HG03457 (cell line): ENCODE measurements around the gene ADAMTS3.

Source experiments
- ATAC-seq: cut with Tn5 transposase; IDR thresholded peaks from one replicate; pipeline ENCODE4 v1.9.1; 2021; ENCODE audit warnings: moderate number of reproducible peaks; ENCODE audit not compliant: unreplicated experiment

ADAMTS3 gene

DNA sequence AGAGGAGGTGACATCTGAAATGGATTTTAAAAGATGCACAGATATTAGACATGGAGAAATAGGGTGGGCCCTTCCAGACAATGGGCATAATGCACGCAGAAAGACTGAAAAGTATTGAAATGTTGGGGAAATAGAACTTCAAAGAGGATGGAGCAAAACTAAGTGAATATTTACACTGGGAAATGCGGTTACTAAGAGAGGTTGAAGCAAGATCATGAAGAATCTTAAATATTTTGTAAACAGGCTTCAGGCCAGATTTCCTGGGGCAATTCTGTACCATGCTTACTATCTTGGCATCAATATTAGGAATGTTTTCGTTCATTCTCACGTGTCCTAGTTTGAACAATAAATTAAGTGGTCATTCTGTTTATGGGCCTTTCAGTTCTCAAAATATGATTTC lies 216.3 kb downstream of the ADAMTS3 start:
- ATAC-seq, result no peak

- ATAC-seq, result no peak
Measured at GRCh38 chr4:72351521-72351920, 217.5 kb downstream of the ADAMTS3 start.

DNA sequence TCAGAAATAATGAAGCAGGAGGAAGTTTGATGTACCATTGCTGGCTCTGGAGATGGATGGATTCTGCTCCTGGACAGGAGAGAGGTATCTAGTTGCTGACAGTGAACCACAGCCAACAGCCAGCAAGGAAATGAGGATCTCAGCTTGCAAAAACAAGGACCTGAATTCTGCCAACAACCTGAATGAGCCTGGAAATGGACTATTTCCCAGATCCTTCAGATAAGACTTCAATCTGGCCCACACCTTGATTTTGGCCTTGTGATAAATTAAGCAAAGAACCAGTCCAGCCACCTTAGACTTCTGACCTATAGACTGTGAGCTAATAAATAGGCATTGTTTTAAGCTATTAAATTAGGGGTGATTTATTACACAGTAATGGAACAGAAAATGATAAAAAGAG lies 220.3 kb downstream of the ADAMTS3 start:
- ATAC-seq, result no peak

GRCh38 chr4:72344418-72344817 lies 224.6 kb downstream of the ADAMTS3 start:
- ATAC-seq, result no peak

DNA sequence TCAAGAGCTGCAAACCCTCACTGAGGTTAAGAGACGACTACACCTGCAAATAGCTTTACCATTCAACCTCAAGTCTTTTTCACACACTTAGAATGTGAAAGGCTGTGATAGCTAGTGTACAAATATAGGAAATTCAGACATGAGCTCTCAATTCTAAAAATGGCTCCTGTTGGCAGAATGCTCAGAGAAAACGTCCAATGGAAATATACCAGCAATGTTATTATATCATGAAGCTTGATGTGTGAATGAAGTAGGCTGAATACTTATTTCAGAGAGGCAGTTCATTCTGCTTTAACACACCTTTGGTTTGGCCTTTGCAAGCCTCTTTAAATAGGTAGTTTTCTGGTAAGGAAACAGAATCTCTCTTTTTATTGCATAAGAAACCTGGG lies 227.6 kb downstream of the ADAMTS3 start:
- no peak for ATAC-seq

- no peak for ATAC-seq
Measured at GRCh38 chr4:72340803-72341431, 228.1 kb downstream of the ADAMTS3 start.

GRCh38 chr4:72338060-72338459 lies 231.0 kb downstream of the ADAMTS3 start:
- ATAC-seq, result no peak

- ATAC-seq, result no peak
Measured at GRCh38 chr4:72330381-72330780, 238.6 kb downstream of the ADAMTS3 start.

DNA sequence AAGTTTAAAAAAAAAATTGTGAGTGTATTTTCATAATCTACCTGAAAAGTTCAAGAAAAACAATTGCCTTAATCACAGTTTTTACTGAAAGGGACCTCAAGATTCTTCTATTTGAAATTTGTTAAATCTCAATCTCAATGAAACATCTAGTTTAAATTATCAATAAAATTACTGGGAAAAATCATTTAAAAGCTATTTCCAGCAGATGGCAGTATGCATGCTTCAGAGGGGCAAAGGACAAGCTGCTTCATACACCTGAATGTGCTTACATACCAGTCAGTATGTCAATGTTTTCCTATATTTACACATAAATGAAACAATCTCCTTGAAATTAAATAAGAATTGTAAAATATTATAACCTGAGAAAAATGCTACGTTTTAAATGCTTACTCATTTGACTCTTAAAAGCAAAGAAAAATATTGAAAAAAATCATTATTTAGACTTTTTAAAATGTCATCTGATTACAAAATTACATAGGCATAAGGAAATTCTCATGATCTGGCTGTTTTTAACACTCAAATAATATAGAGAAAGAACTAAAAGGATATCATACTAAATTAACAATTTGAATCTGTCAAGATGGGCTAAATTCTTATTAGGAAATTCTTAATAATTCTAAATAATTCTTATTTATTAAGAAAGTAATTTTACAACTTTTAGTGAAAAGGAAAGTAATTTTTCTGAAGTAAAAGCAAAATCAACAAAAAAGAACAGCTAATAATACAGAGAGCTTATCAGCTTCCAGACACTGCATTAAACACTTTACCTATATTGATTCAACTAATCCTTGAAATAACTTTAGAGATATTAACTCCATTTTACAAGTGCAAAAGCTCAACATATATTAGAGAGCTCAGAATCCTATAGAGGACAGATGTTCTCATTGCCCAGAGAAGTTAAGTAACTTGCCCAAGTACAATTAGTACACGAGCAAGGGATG lies 242.1 kb downstream of the ADAMTS3 start:
- no peak for ATAC-seq

GRCh38 chr4:72325215-72325614 lies 243.8 kb downstream of the ADAMTS3 start:
- ATAC-seq, result no peak

DNA sequence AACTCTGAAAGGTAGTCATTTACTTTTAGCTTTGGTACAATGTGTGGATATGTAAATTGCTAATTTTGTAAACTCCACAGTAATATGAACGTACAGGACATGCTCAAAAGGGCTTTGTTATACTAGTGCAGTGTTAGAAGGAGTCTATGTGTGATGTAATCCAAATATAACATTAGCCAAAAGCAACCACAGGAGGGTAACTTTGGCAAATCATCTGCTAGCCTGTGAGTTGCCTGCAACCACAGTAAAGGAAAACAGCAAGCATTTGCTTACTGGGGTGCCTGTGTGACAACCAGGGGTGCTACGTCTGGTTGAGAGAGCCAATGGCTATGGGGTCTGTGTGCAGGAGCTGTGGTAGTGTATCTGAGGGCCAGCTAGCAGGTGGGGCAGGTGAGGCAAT lies 245.8 kb downstream of the ADAMTS3 start:
- peak; percentile 65 for ATAC-seq

DNA sequence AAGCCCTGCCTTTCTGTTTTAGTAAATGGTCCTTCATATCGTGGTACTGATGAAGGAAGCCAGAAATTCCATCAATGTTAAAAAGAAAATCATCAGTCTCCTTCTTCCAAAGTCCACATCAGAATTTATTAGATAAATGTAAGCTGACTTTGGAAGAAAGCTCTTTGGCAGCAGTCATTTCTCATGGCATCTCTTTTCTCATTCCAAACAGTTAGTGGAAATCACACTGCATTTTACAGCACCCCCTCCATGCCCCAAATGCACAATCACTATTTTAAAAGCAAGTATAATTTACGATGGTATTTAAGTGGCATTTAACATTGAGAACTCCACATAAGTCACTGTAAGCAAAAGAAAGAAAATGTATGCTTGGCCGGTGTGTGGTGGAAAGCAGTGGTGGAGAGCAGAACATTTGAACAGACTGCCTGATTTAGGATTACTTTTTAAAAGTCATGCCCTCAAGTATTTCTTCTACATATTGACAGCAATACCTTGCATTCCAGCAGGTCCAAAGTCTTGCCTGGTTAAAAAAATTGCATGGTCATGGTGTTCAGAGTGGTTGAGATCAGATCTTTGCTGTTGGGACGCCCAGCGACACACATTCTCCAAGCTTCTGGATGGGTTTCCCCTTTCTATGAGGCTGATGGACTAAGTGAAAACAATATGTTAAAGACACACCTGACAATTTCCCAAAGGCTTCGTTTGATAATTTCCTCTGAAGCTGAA lies 248.6 kb downstream of the ADAMTS3 start:
- no peak for ATAC-seq

GRCh38 chr4:72319601-72320021 lies 249.4 kb downstream of the ADAMTS3 start:
- no peak for ATAC-seq

DNA sequence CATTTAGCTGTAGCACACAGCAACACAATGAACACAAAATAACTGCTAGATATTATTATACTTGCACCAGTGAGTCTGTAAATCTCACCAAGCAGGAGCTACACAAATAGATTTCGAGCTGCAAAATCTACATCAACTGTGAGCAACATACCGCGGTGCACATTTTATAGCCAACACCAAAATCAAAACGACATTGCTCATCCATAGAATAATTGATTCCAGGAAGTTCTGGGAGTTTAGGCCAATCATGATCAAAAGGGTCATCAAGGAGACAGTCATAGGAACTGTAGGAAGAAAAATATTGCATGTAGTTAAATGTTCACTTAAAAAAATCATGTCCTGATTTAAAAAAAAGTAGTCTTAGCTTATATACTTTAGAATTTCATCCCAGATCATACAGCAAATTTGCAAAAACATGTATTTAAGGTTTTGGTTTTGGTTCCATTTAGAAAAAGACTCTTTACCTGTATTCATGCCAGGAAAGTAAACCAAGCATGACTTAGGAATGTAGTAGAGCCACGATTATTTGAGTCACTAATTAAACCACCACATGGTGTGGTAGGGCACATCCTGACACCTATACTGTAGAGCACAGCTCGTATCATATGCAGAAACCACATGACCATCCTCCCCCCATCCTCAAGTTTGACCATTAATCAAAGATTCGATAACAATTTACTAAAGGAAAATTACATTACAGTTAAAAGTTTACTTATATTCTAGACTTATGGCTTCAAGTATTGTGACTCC lies 250.4 kb downstream of the ADAMTS3 start:
- no peak for ATAC-seq

- ATAC-seq, result no peak
Measured at GRCh38 chr4:72314869-72315268, 254.2 kb downstream of the ADAMTS3 start.

DNA sequence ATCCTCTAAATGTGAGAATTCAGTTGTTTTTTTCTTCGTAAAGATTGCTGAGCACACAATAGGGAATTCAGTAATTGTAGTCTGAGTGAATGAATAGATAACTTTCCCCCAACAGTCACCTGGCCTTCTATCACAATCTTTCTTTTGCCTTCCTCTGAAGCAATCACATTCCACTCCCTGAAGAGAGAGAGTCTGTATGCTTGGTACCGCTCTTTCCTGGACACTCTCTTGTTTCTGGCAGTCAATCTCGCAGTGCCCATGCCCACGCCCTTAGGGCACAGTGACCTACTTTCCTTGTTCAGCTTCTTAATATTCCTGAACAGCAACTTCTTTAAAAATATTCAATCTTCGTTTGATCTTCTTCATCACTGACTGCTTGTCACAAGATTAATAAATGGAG lies 255.9 kb downstream of the ADAMTS3 start:
- no peak for ATAC-seq

DNA sequence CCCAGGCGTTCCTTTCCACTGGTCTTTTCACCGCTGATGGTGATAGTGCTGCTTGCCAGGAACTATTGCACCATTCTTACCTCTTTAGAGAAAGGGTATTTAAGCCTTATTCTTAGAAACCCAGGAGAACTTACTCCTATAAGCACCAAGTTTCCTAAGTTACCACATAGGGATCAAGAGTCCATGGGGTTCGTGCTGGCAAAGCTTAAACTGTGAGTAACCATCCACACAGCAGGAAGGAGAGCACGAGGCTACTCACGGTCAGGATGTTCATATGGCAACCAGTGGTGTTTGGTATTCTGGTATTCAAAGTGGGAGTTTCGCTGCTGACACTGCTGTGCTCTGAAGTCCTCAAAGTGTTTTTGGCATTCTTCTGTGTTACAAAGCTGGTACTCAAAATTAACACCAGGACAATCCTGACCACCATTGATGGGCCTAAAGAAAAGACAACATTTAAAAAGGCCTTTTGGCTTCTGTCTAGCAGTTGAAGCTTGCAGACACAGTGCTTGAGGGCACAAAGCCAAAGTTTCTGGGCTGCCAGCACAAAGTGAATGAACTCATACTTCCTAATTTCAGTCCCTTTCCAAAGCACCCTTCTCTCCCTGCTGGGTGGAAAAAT lies 256.9 kb downstream of the ADAMTS3 start:
- ATAC-seq, result no peak

- no peak for ATAC-seq
Measured at GRCh38 chr4:72311291-72311690, 257.7 kb downstream of the ADAMTS3 start.

GRCh38 chr4:72305620-72306019 lies 263.4 kb downstream of the ADAMTS3 start:
- no peak for ATAC-seq

DNA sequence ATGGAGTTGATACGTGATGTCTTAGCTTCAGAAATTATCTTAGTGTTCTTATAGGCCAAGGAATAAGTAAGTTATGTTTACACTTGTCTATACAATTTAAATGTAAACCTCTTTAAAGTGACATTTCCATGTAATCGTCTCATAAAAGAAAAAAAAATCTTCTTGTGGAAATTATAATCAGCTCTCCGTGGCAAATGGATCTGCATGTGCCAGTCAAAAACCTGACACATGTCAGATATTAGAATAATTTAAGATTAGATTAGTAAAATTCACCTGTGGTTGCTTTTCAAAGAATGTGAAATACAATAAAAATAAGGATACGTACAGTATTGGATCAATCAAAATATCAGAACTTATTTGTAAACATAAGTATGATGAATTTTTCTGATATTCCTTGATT lies 263.9 kb downstream of the ADAMTS3 start:
- ATAC-seq, result no peak
